HepG2 (cell line): ENCODE measurements around the gene ITPR1. TPM values are rescaled to one million over a fixed set of nuclear protein-coding genes. Genes with fewer than 3 reads are reported as not detected.

ENCODE experiments used
- ATAC-seq: fragments of 200-7000 bp; cut with Tn5 transposase; 3 replicates; pipeline ENCODE4 v1.9.1; 2020; ENCODE audit warnings: mild to moderate bottlenecking, moderate library complexity
- BruUV-seq: library from RNA; stranded (reverse); fragments of 400-500 nt; replicated peaks from 2 replicates; lab custom pipeline; 2021; lab: Mats Ljungman, UMichigan
- CTCF ChIA-PET: fragments of 300-600 bp; formaldehyde crosslinking; extraction: SDS; loops from one replicate; lab custom pipeline; 2021; ENCODE audit warnings: low total read pairs, inconsistent platforms, low intra/inter-chr PET ratio; lab: Yijun Ruan, JAX
- POLR2A ChIA-PET: fragments of 350-600 bp; sonication (Branson Sonifier 250); formaldehyde crosslinking; loops from one replicate; lab custom pipeline; 2020; ENCODE audit warnings: antibody characterized with exemption, inconsistent platforms; lab: Yijun Ruan, JAX
- DNase-seq: peaks from one replicate; pipeline ENCODE4 v3.0.0-alpha.2; 2015; ENCODE audit warnings: low spot score
- FAIRE-seq: peaks from 3 replicates; lab custom pipeline; 2011; peaks lifted over from hg19 to GRCh38; lab: Jason Lieb, UNC
- H2AFZ ChIP-seq: one replicate; pipeline ENCODE4 v1.6.1; 2011; ENCODE audit warnings: low read length, inconsistent platforms
- H3K27ac ChIP-seq: fragments of 300-600 bp; 3 replicates; pipeline ENCODE4 v1.8.0; 2011; ENCODE audit warnings: mixed run types, mild to moderate bottlenecking, mixed read lengths, low read length, inconsistent platforms; ENCODE audit not compliant: insufficient read depth; ENCODE audit errors: extremely low read length
- H3K27me3 ChIP-seq, 2 experiments: fragments of 200-600 bp in 1 of 2; 2 replicates in 1 of 2; 3 replicates in 1 of 2; pipeline versions ENCODE4 v1.6.0 to v1.8.0; 2011; ENCODE audit warnings: low read length in 2 of 2, mild to moderate bottlenecking in 2 of 2, moderate library complexity in 2 of 2, inconsistent platforms in 1 of 2; ENCODE audit not compliant: insufficient read depth in 2 of 2, control insufficient read depth in 1 of 2
- H3K36me3 ChIP-seq, 2 experiments: fragments of 200-600 bp in 1 of 2; replicated peaks in 1 of 2; 2 replicates in 1 of 2; 3 replicates in 1 of 2; pipeline versions ENCODE4 v1.5.1 to v1.8.0; 2011; ENCODE audit warnings: low read length in 2 of 2, inconsistent platforms in 1 of 2; ENCODE audit not compliant: insufficient read depth in 2 of 2, control insufficient read depth in 1 of 2
- H3K4me1 ChIP-seq: 2 replicates; pipeline ENCODE4 v1.5.1; 2012; ENCODE audit warnings: low read length, inconsistent platforms; ENCODE audit not compliant: insufficient read depth
- H3K4me2 ChIP-seq: 2 replicates; pipeline ENCODE4 v1.6.0; 2011; ENCODE audit warnings: low read depth, low read length, inconsistent platforms
- H3K4me3 ChIP-seq, 3 experiments: fragments of 200-600 bp in 1 of 3; sonication (generic), shearing (Covaris generic) in 1 of 3; replicated peaks in 1 of 3; 2 replicates each; pipeline ENCODE4 v1.5.1; 2011 to 2016; ENCODE audit warnings: low read length in 3 of 3, inconsistent platforms in 2 of 3, low read depth in 2 of 3, mild to moderate bottlenecking in 2 of 3, control low read depth in 1 of 3, mixed read lengths in 1 of 3; ENCODE audit not compliant: insufficient read depth in 1 of 3
- H3K79me2 ChIP-seq: one replicate; pipeline ENCODE4 v1.6.1; 2011; ENCODE audit warnings: low read length, inconsistent platforms; ENCODE audit not compliant: insufficient read depth
- H3K9ac ChIP-seq: 2 replicates; pipeline ENCODE4 v1.6.0; 2011; ENCODE audit warnings: mild to moderate bottlenecking, low read depth, low read length, inconsistent platforms; ENCODE audit not compliant: insufficient read depth
- H3K9me3 ChIP-seq: 2 replicates; pipeline ENCODE4 v1.5.1; 2012; ENCODE audit warnings: mild to moderate bottlenecking, low read length
- H4K20me1 ChIP-seq: 2 replicates; pipeline ENCODE4 v1.6.0; 2011; ENCODE audit warnings: inconsistent platforms, mild to moderate bottlenecking, low read length, moderate library complexity; ENCODE audit not compliant: insufficient read depth
- CHCHD3 ChIP-seq: sonication (generic); formaldehyde crosslinking; IDR thresholded peaks from 2 replicates; pipeline ENCODE4 v1.8.0; 2022; ENCODE audit warnings: mild to moderate bottlenecking, missing genetic modification reagents, moderate library complexity
- CREM ChIP-seq, 2 experiments: sonication (generic) in 1 of 2; formaldehyde crosslinking in 1 of 2; IDR thresholded peaks; 2 replicates each; pipeline versions ENCODE4 v1.4.0 to v1.6.1; 2016 to 2020; ENCODE audit warnings: antibody characterized with exemption in 1 of 2, mild to moderate bottlenecking in 1 of 2, missing genetic modification reagents in 1 of 2
- ERF ChIP-seq: IDR thresholded peaks from 2 replicates; pipeline ENCODE4 v1.6.1; 2018; ENCODE audit warnings: missing biosample characterization, missing genetic modification reagents
- FOXK1 ChIP-seq: sonication (generic); formaldehyde crosslinking; IDR thresholded peaks from 2 replicates; pipeline ENCODE4 v1.4.0; 2020; ENCODE audit warnings: low read depth, missing genetic modification reagents, borderline replicate concordance
- KDM2A ChIP-seq: sonication (generic); formaldehyde crosslinking; IDR thresholded peaks from 2 replicates; pipeline ENCODE4 v1.4.0; 2020; ENCODE audit warnings: low read depth, missing genetic modification reagents, borderline replicate concordance
- NCOA2 ChIP-seq: sonication (generic); formaldehyde crosslinking; IDR thresholded peaks from 2 replicates; pipeline ENCODE4 v1.8.0; 2022; ENCODE audit warnings: inconsistent platforms
- PRDM10 ChIP-seq: sonication (generic); formaldehyde crosslinking; IDR thresholded peaks from 2 replicates; pipeline ENCODE4 v1.4.0; 2020; ENCODE audit warnings: low read depth, missing genetic modification reagents
- TFE3 ChIP-seq: IDR thresholded peaks from 2 replicates; pipeline ENCODE4 v1.6.1; 2016
- ZBTB33 ChIP-seq: sonication (generic); formaldehyde crosslinking; IDR thresholded peaks from 2 replicates; pipeline ENCODE4 v1.4.0; 2020; ENCODE audit warnings: missing genetic modification reagents
- ZNF251 ChIP-seq: sonication (generic); formaldehyde crosslinking; IDR thresholded peaks from 2 replicates; pipeline ENCODE4 v1.9.0; 2021; ENCODE audit warnings: mild to moderate bottlenecking, missing genetic modification reagents
- ZNF280B ChIP-seq: sonication (generic); formaldehyde crosslinking; IDR thresholded peaks from 2 replicates; pipeline ENCODE4 v1.5.0; 2020; ENCODE audit warnings: missing genetic modification reagents, mild to moderate bottlenecking, borderline replicate concordance
- ZNF354B ChIP-seq: sonication (generic); formaldehyde crosslinking; IDR thresholded peaks from 2 replicates; pipeline ENCODE4 v1.8.0; 2022; ENCODE audit warnings: mild to moderate bottlenecking, missing genetic modification reagents
- ZNF644 ChIP-seq: IDR thresholded peaks from 2 replicates; pipeline ENCODE4 v1.6.1; 2016; ENCODE audit warnings: low read depth
- ZNF691 ChIP-seq: sonication (generic); formaldehyde crosslinking; IDR thresholded peaks from 2 replicates; pipeline ENCODE4 v1.4.0; 2020; ENCODE audit warnings: missing genetic modification reagents, low read depth, mild to moderate bottlenecking, borderline replicate concordance
- WGBS: methylation state at CpG from one replicate; pipeline ENCODE4 v1.1.6; 2017; ENCODE audit warnings: low lambda C conversion rate; 5-methylcytosine and 5-hydroxymethylcytosine counted together
- in situ Hi-C: cut with HindIII; loops from 2 replicates; pipeline ENCODE4 v1.10.0; 2017; ENCODE audit warnings: low pct_unique_long_range_greater_than_20kb; ENCODE audit not compliant: extremely low pct_ligation_motif_present
- intact Hi-C: fragments of 100-400 bp; cut with micrococcal nuclease; formaldehyde crosslinking; loops from one replicate; pipeline ENCODE4 v1.10.0; 2022; ENCODE audit not compliant: unreplicated experiment
- polyA plus RNA-seq, 8 experiments: library from polyadenylated mRNA; depleted of rRNA in 3 of 8; stranded (reverse) in 7 of 8; unstranded in 1 of 8; fragments of >200 nt; fragmentation: Illumina TruSeq in 4 of 8; extraction: Trizol in 4 of 8; gene quantifications; 2 replicates each; pipeline versions ENCODE4 v1.2.1 to v1.2.3, GENCODE V29; 2011 to 2016; ENCODE audit warnings: low read depth in 4 of 8, missing spikeins in 1 of 8, mixed read lengths in 1 of 8; ENCODE audit not compliant: insufficient read depth in 1 of 8
- total RNA-seq, 5 experiments: library from RNA; depleted of rRNA; stranded (reverse); fragments of >200 nt; fragmentation: Illumina TruSeq; extraction: Trizol; gene quantifications; 2 replicates each; pipeline ENCODE4 v1.2.3, GENCODE V29; 2016; ENCODE audit warnings: low read depth in 1 of 5

ITPR1 gene
- total and polyA plus RNA-seq, 2 of the 13 experiments (the other 11 are each of a cell fraction or from before 2014, with no cell fraction given) = 10.0 to 11.4 TPM

GRCh38 chr3:4830586-4830914, 337.4 kb downstream of the ITPR1 start (continued):
- TF ChIP-seq TFE3 (no peak), ZBTB33 (no peak)
- TF ChIP-seq, all 625 proteins: peak for 0

- ATAC-seq = no peak
- in situ Hi-C loops = no loop called here
- TF ChIP-seq CHCHD3 (CRISPR knock-in tag) = no peak
- no peak for TF ChIP-seq CREM (IDR thresholded peaks at IDR 0.05)
- TF ChIP-seq CREM (CRISPR knock-in tag; IDR thresholded peaks at IDR 0.05) = no peak
- TF ChIP-seq KDM2A (CRISPR knock-in tag) = no peak
- TF ChIP-seq ERF = no peak
- no peak for TF ChIP-seq PRDM10 (CRISPR knock-in tag)
- TF ChIP-seq ZNF644 (CRISPR knock-in tag) = no peak
- no peak for TF ChIP-seq ZNF354B (CRISPR knock-in tag)
- TF ChIP-seq ZNF251 (CRISPR knock-in tag) = no peak
- no peak for TF ChIP-seq NCOA2 (CRISPR knock-in tag)
- no peak for TF ChIP-seq ZNF280B (CRISPR knock-in tag)
- TF ChIP-seq FOXK1 (CRISPR knock-in tag) = no peak
- TF ChIP-seq ZNF691 (CRISPR knock-in tag) = no peak
Observed at GRCh38 chr3:4831580-4831950, 338.4 kb downstream of the ITPR1 start.

More at GRCh38 chr3:4831580-4831950, 338.4 kb downstream of the ITPR1 start:
- H3K79me2 ChIP-seq = no peaks in the 10 kb centered on the region
- H3K9me3 ChIP-seq = no peaks in the 10 kb centered on the region
- H3K27ac ChIP-seq = no peak overlapping the region
- ChIA-PET CTCF (no interaction called here), POLR2A (no interaction called here)
- FAIRE-seq = no peak
- no peaks in the 10 kb centered on the region for H3K27me3 ChIP-seq
- BruUV-seq = no TSS peak
- peaks cover 6% of the 10 kb centered on the region; the same call in 1 of the 2 replicates for H3K4me1 ChIP-seq
- H3K36me3 ChIP-seq = no peaks in the 10 kb centered on the region
- intact Hi-C loops = no loop called here
- no peak overlapping the region for H3K4me3 ChIP-seq
- no peak overlapping the region for H3K9ac ChIP-seq
- no peaks in the 10 kb centered on the region for H4K20me1 ChIP-seq
- DNase-seq = no peak
- H2AFZ ChIP-seq = no peak overlapping the region
- no peak overlapping the region for H3K4me2 ChIP-seq
- 92% methylated on average over 4 of the region's 4 CpGs for WGBS
